HG03039 (cell line): Measurements from ENCODE around the gene ZDHHC11B.
A peak's percentile ranks its signal among the peaks of the same experiment; 100 is the strongest.
"Not testable (repeated sequence)": the region's sequence is repeated elsewhere in the genome, so short reads cannot be mapped to it uniquely, and the experiment has no call there.

Source experiments
- ATAC-seq: cut with Tn5 transposase; IDR thresholded peaks from one replicate; pipeline ENCODE4 v1.9.1; 2021; ENCODE audit warnings: mild to moderate bottlenecking, moderate library complexity; ENCODE audit not compliant: unreplicated experiment

The ZDHHC11B gene

GRCh38 chr5:727087-727486 lies 57.4 kb downstream of the ZDHHC11B start:
- ATAC-seq, result not testable (repeated sequence)

- ATAC-seq, result not testable (repeated sequence)
Observed at GRCh38 chr5:723865-724264, 60.7 kb downstream of the ZDHHC11B start.

GRCh38 chr5:723309-723708 lies 61.2 kb downstream of the ZDHHC11B start:
- ATAC-seq, result not testable (repeated sequence)

GRCh38 chr5:719379-719778 lies 65.2 kb downstream of the ZDHHC11B start:
- not testable (repeated sequence) for ATAC-seq

- no peak for ATAC-seq
Observed at GRCh38 chr5:717143-717542, 67.4 kb downstream of the ZDHHC11B start.

- ATAC-seq, result not testable (repeated sequence)
Observed at GRCh38 chr5:716740-717139, 67.8 kb downstream of the ZDHHC11B start.

- ATAC-seq, result not testable (repeated sequence)
Observed at GRCh38 chr5:715636-716035, 68.9 kb downstream of the ZDHHC11B start.

GRCh38 chr5:714215-715118 lies 70.1 kb downstream of the ZDHHC11B start:
- not testable (repeated sequence) for ATAC-seq

GRCh38 chr5:713686-714085 lies 70.8 kb downstream of the ZDHHC11B start:
- ATAC-seq, result not testable (repeated sequence)

GRCh38 chr5:708848-709517 lies 75.5 kb downstream of the ZDHHC11B start:
- ATAC-seq, result not testable (repeated sequence)

GRCh38 chr5:708374-708773 lies 76.2 kb downstream of the ZDHHC11B start:
- not testable (repeated sequence) for ATAC-seq

- ATAC-seq, result not testable (repeated sequence)
Observed at GRCh38 chr5:706127-706526, 78.4 kb downstream of the ZDHHC11B start.

- not testable (repeated sequence) for ATAC-seq
Observed at GRCh38 chr5:696753-697702, 87.5 kb downstream of the ZDHHC11B start.

- ATAC-seq, result not testable (repeated sequence)
Observed at GRCh38 chr5:696191-696590, 88.3 kb downstream of the ZDHHC11B start.

- not testable (repeated sequence) for ATAC-seq
Observed at GRCh38 chr5:695475-695874, 89.1 kb downstream of the ZDHHC11B start.

GRCh38 chr5:694042-694431 lies 90.5 kb downstream of the ZDHHC11B start:
- not testable (repeated sequence) for ATAC-seq

- ATAC-seq, result peak; percentile 52
Observed at GRCh38 chr5:693271-694041, 91.1 kb downstream of the ZDHHC11B start, which contains the start of gene TPPP. Gene TPPP, minus strand, starts transcription at chr5:693352. Its CDS starts 15,292 bp downstream, at chr5:678060.

GRCh38 chr5:692529-693041 lies 91.9 kb downstream of the ZDHHC11B start:
- ATAC-seq, result not testable (repeated sequence)

GRCh38 chr5:691817-692528 lies 92.6 kb downstream of the ZDHHC11B start:
- no peak for ATAC-seq
